ENCODE results near the gene GPD2. TPM values are rescaled to one million over a fixed set of nuclear protein-coding genes. Genes with fewer than 3 reads are reported as not detected.

The GPD2 gene
- total RNA-seq, 4 donors from 2014 or later: 39.2 to 69.7 (median 64.1) TPM

GRCh38 chr2:156398176-156398575 is 38.0 kb upstream of the GPD2 start:
- ATAC-seq: no peak
- no peak overlapping the region for H3K27ac ChIP-seq
- H3K9me3 ChIP-seq: no peaks in the 10 kb centered on the region
- DNase-seq: no peak
- H3K27me3 ChIP-seq: no peaks in the 10 kb centered on the region
- TF ChIP-seq CTCF (IDR thresholded peaks at IDR 0.05 in 4 of 5, conservative IDR thresholded peaks at IDR 0.05 in 1 of 5): no peak
- TF ChIP-seq POLR2A (IDR thresholded peaks at IDR 0.05): no peak
- intact Hi-C loops (cut with DNase I; ENCODE audit: low total_unique reads): no loop called here
- in situ Hi-C loops (cut with MboI; ENCODE audit: low sequenced_read_pairs in 4 of 4): loop anchor here in 2 of 4 donors (10.0 kb wide), 1 partner anchor 53 kb away; no protein-coding TSS in a partner anchor
- peaks cover 6 to 7% of the 10 kb centered on the region in 2 donors for H3K4me1 ChIP-seq
- H3K36me3 ChIP-seq: no peaks in the 10 kb centered on the region
- no peak overlapping the region for H3K4me3 ChIP-seq

GRCh38 chr2:156399224-156399949 is 36.8 kb upstream of the GPD2 start:
- in situ Hi-C loops (cut with MboI; ENCODE audit: low sequenced_read_pairs in 4 of 4): loop anchor here in 2 of 4 donors (10.0 kb wide), 1 partner anchor 55 kb away; no protein-coding TSS in a partner anchor
- Histone ChIP-seq H3K4me1 (peaks cover 6 to 7% of the 10 kb centered on the region in 2 donors), H3K36me3 (no peaks in the 10 kb centered on the region), H3K27ac (peak overlapping the region; percentile 88 to 98 (median 92)), H3K27me3 (no peaks in the 10 kb centered on the region), H3K4me3 (peak overlapping the region; percentile 60 to 73 (median 69)), H3K9me3 (no peaks in the 10 kb centered on the region)
- no peak for TF ChIP-seq CTCF (IDR thresholded peaks at IDR 0.05 in 4 of 5, conservative IDR thresholded peaks at IDR 0.05 in 1 of 5)
- TF ChIP-seq POLR2A (IDR thresholded peaks at IDR 0.05): no peak
- intact Hi-C loops (cut with DNase I; ENCODE audit: low total_unique reads): no loop called here
- no peak for DNase-seq
- ATAC-seq: no peak

- TF ChIP-seq CTCF (IDR thresholded peaks at IDR 0.05 in 4 of 5, conservative IDR thresholded peaks at IDR 0.05 in 1 of 5): no peak
- no peak for TF ChIP-seq POLR2A (IDR thresholded peaks at IDR 0.05)
- DNase-seq (peak; percentile 74 to 87), ATAC-seq (peak; percentile 85)
- H3K9me3 ChIP-seq: no peaks in the 10 kb centered on the region
- H3K27me3 ChIP-seq: no peaks in the 10 kb centered on the region
- peaks cover 6 to 7% of the 10 kb centered on the region in 2 donors for H3K4me1 ChIP-seq
- H3K4me3 ChIP-seq: peak overlapping the region; percentile 60 to 73 (median 69)
- in situ Hi-C loops (cut with MboI; ENCODE audit: low sequenced_read_pairs in 4 of 4): loop anchor here in 3 of 4 donors (10.0 kb wide), 2 partner anchors 55 to 65 kb away; partner anchors contain the start of gene NR4A2 (in 1 of the 3)
- no peaks in the 10 kb centered on the region for H3K36me3 ChIP-seq
- intact Hi-C loops (cut with DNase I; ENCODE audit: low total_unique reads): loop anchor here (1.0 kb wide), 3 partner anchors 36 to 66 kb away; partner anchors contain the start of gene GPD2
- peak overlapping the region; percentile 88 to 98 (median 92) for H3K27ac ChIP-seq
Observed at GRCh38 chr2:156399950-156400705, 36.1 kb upstream of the GPD2 start.

- intact Hi-C loops (cut with DNase I; ENCODE audit: low total_unique reads): loop anchor here (1.0 kb wide), 3 partner anchors 35 to 67 kb away; partner anchors contain the start of gene GPD2
- ATAC-seq (peak; percentile 71 to 86), DNase-seq (peak; percentile 39 to 44)
- H3K36me3 ChIP-seq: no peaks in the 10 kb centered on the region
- H3K27me3 ChIP-seq: no peaks in the 10 kb centered on the region
- H3K27ac ChIP-seq: peak overlapping the region; percentile 88 to 98 (median 92)
- H3K4me3 ChIP-seq: peak overlapping the region; percentile 60 to 73 (median 69)
- no peaks in the 10 kb centered on the region for H3K9me3 ChIP-seq
- peaks cover 6 to 11% of the 10 kb centered on the region in 2 donors for H3K4me1 ChIP-seq
- in situ Hi-C loops (cut with MboI; ENCODE audit: low sequenced_read_pairs in 4 of 4): loop anchor here in 1 of 4 donors (10.0 kb wide), 1 partner anchor 66 kb away; the partner anchor contains the start of gene NR4A2
- TF ChIP-seq POLR2A (IDR thresholded peaks at IDR 0.05) (no peak), CTCF (IDR thresholded peaks at IDR 0.05 in 4 of 5, conservative IDR thresholded peaks at IDR 0.05 in 1 of 5) (no peak)
Observed at GRCh38 chr2:156400706-156401678, 35.2 kb upstream of the GPD2 start.
